Measurements from ENCODE around the gene LIN28A. TPM values are rescaled to one million over a fixed set of nuclear protein-coding genes. Genes with fewer than 3 reads are reported as not detected.

Gene LIN28A
- total and polyA plus RNA-seq, 3 experiments from 2014 or later, result not detected

- no peak overlapping the region for H3K27ac Mint-ChIP-seq
- peaks cover 24% of the 10 kb centered on the region for H3K4me1 ChIP-seq (ENCODE audit: insufficient read depth, low read length)
- H3K4me3 ChIP-seq (ENCODE audit: low read length), result no peak overlapping the region
- ChIA-PET CTCF (interaction anchor here (0.9 kb wide), 1 partner anchor 31 kb away, joined by 3 read pairs; no protein-coding TSS in a partner anchor), POLR2A (no interaction called here)
- peaks cover 26 to 31% (median 29%) of the 10 kb centered on the region in 3 donors for H3K4me1 Mint-ChIP-seq
- peaks cover 12% of the 10 kb centered on the region for H3K36me3 ChIP-seq (ENCODE audit: insufficient read depth, low read length)
- no peak overlapping the region for H3K27ac ChIP-seq (ENCODE audit: low read depth, low read length)
- peaks cover 0 to 64% (median 13%) of the 10 kb centered on the region in 3 donors for H3K36me3 Mint-ChIP-seq
- no peaks in the 10 kb centered on the region for H3K27me3 Mint-ChIP-seq
- H3K27me3 ChIP-seq (ENCODE audit: insufficient read depth, low read length, poor library complexity, severe bottlenecking), result no peaks in the 10 kb centered on the region
- no peak for DNase-seq
- no peaks in the 10 kb centered on the region for H3K9me3 ChIP-seq (ENCODE audit: low read length)
- H3K4me3 Mint-ChIP-seq, result no peak overlapping the region
- H3K9me3 Mint-ChIP-seq, result no peaks in the 10 kb centered on the region
These were observed 58.3 kb downstream of the LIN28A start for GRCh38 chr1:26468911-26469310.

GRCh38 chr1:26469558-26469957 lies 58.9 kb downstream of the LIN28A start:
- Histone ChIP-seq H3K9me3 (ENCODE audit: low read length) (no peaks in the 10 kb centered on the region), H3K36me3 (ENCODE audit: insufficient read depth, low read length) (peaks cover 17% of the 10 kb centered on the region), H3K4me1 (ENCODE audit: insufficient read depth, low read length) (peaks cover 31% of the 10 kb centered on the region), H3K27ac (ENCODE audit: low read depth, low read length) (no peak overlapping the region), H3K27me3 (ENCODE audit: insufficient read depth, low read length, poor library complexity, severe bottlenecking) (no peaks in the 10 kb centered on the region), H3K4me3 (ENCODE audit: low read length) (no peak overlapping the region)
- H3K4me1 Mint-ChIP-seq, result peaks cover 33 to 38% (median 34%) of the 10 kb centered on the region in 3 donors
- H3K27me3 Mint-ChIP-seq, result no peaks in the 10 kb centered on the region
- POLR2A ChIA-PET, result no interaction called here
- peak overlapping the region in 5 of 8 donors; percentile 5 to 99 (median 33) for H3K27ac Mint-ChIP-seq
- no peak for DNase-seq
- no peak overlapping the region for H3K4me3 Mint-ChIP-seq
- CTCF ChIA-PET, result interaction anchor here (0.9 to 1.4 kb wide), 4 partner anchors 37 to 421 kb away, joined by 3 to 5 read pairs (median 3); partner anchors contain the start of genes DHDDS and GPN2
- H3K9me3 Mint-ChIP-seq, result no peaks in the 10 kb centered on the region
- peaks cover 0 to 66% (median 13%) of the 10 kb centered on the region in 3 donors for H3K36me3 Mint-ChIP-seq

GRCh38 chr1:26470878-26471497 lies 60.4 kb downstream of the LIN28A start:
- DNase-seq, result peak in 1 of 5 donors; percentile 7
- peaks cover 0 to 61% (median 9%) of the 10 kb centered on the region in 3 donors for H3K36me3 Mint-ChIP-seq
- POLR2A ChIA-PET, result interaction anchor here (1.0 to 2.9 kb wide), 4 partner anchors 30 to 317 kb away, joined by 3 to 31 read pairs (median 12); partner anchors contain the start of genes DHDDS and PIGV
- H3K4me1 Mint-ChIP-seq, result peaks cover 38 to 46% (median 41%) of the 10 kb centered on the region in 3 donors
- H3K9me3 ChIP-seq (ENCODE audit: low read length), result no peaks in the 10 kb centered on the region
- no peaks in the 10 kb centered on the region for H3K27me3 Mint-ChIP-seq
- H3K27me3 ChIP-seq (ENCODE audit: insufficient read depth, low read length, poor library complexity, severe bottlenecking), result no peaks in the 10 kb centered on the region
- no peak overlapping the region for H3K27ac ChIP-seq (ENCODE audit: low read depth, low read length)
- peak overlapping the region; percentile 89 to 98 (median 97) for H3K4me3 Mint-ChIP-seq
- CTCF ChIA-PET, result interaction anchor here (0.5 to 3.0 kb wide), 16 partner anchors 9 to 419 kb away, joined by 3 to 15 read pairs (median 3); partner anchors contain the start of genes DHDDS and GPN2
- H3K4me3 ChIP-seq (ENCODE audit: low read length), result peak overlapping the region; percentile 69
- H3K27ac Mint-ChIP-seq, result peak overlapping the region in 7 of 8 donors; percentile 51 to 99 (median 97)
- H3K9me3 Mint-ChIP-seq, result no peaks in the 10 kb centered on the region
- H3K4me1 ChIP-seq (ENCODE audit: insufficient read depth, low read length), result peaks cover 34% of the 10 kb centered on the region
- peaks cover 21% of the 10 kb centered on the region for H3K36me3 ChIP-seq (ENCODE audit: insufficient read depth, low read length)

- peak in 4 of 5 donors; percentile 7 to 62 (median 18) for DNase-seq
- H3K27ac Mint-ChIP-seq, result peak overlapping the region; percentile 94 to 100 (median 98)
- Histone ChIP-seq H3K27ac (ENCODE audit: low read depth, low read length) (no peak overlapping the region), H3K36me3 (ENCODE audit: insufficient read depth, low read length) (peaks cover 18% of the 10 kb centered on the region), H3K4me1 (ENCODE audit: insufficient read depth, low read length) (peaks cover 34% of the 10 kb centered on the region), H3K4me3 (ENCODE audit: low read length) (peak overlapping the region; percentile 69), H3K27me3 (ENCODE audit: insufficient read depth, low read length, poor library complexity, severe bottlenecking) (no peaks in the 10 kb centered on the region), H3K9me3 (ENCODE audit: low read length) (no peaks in the 10 kb centered on the region)
- ChIA-PET CTCF (interaction anchor here (0.6 to 3.0 kb wide), 8 partner anchors 10 to 393 kb away, joined by 3 to 15 read pairs (median 5); partner anchors contain the start of genes CEP85 and DHDDS), POLR2A (interaction anchor here (1.0 to 2.9 kb wide), 5 partner anchors 29 to 429 kb away, joined by 3 to 31 read pairs (median 7); partner anchors contain the start of genes DHDDS and PIGV)
- H3K9me3 Mint-ChIP-seq, result no peaks in the 10 kb centered on the region
- H3K36me3 Mint-ChIP-seq, result peaks cover 0 to 61% (median 9%) of the 10 kb centered on the region in 3 donors
- H3K4me1 Mint-ChIP-seq, result peaks cover 42 to 53% (median 46%) of the 10 kb centered on the region in 3 donors
- peak overlapping the region; percentile 91 to 100 (median 97) for H3K4me3 Mint-ChIP-seq
- no peaks in the 10 kb centered on the region for H3K27me3 Mint-ChIP-seq
These were observed 61.1 kb downstream of the LIN28A start for GRCh38 chr1:26471498-26472319.

- DNase-seq, result peak; percentile 78 to 93 (median 81)
- ChIA-PET CTCF (interaction anchor here (0.8 to 3.0 kb wide), 6 partner anchors 17 to 393 kb away, joined by 3 to 15 read pairs (median 7); partner anchors contain the start of genes CEP85 and DHDDS), POLR2A (interaction anchor here (1.0 to 2.9 kb wide), 4 partner anchors 28 to 428 kb away, joined by 4 to 31 read pairs (median 12); partner anchors contain the start of genes DHDDS and PIGV)
- Mint-ChIP-seq H3K9me3 (no peaks in the 10 kb centered on the region), H3K4me3 (peak within 1 kb of the TSS; percentile 91 to 100 (median 97)), H3K36me3 (peaks cover 0 to 61% (median 3%) of the 10 kb centered on the region in 3 donors), H3K4me1 (peaks cover 46 to 58% (median 48%) of the 10 kb centered on the region in 3 donors), H3K27me3 (no peaks in the 10 kb centered on the region), H3K27ac (peak within 1 kb of the TSS; percentile 94 to 100 (median 98))
- Histone ChIP-seq H3K36me3 (ENCODE audit: insufficient read depth, low read length) (peaks cover 25% of the 10 kb centered on the region), H3K27ac (ENCODE audit: low read depth, low read length) (peak within 1 kb of the TSS; percentile 92), H3K4me3 (ENCODE audit: low read length) (peak within 1 kb of the TSS; percentile 69), H3K27me3 (ENCODE audit: insufficient read depth, low read length, poor library complexity, severe bottlenecking) (no peaks in the 10 kb centered on the region), H3K4me1 (ENCODE audit: insufficient read depth, low read length) (peaks cover 34% of the 10 kb centered on the region), H3K9me3 (ENCODE audit: low read length) (no peaks in the 10 kb centered on the region)
These were observed 61.8 kb downstream of the LIN28A start, which contains the start of gene HMGN2 for GRCh38 chr1:26472320-26472900. TSS of gene HMGN2 (plus strand) at chr1:26472440. CDS start at chr1:26472613, 173 bp downstream.

GRCh38 chr1:26472901-26473845 lies 62.6 kb downstream of the LIN28A start:
- ChIA-PET CTCF (interaction anchor here (2.5 to 3.0 kb wide), 2 partner anchors 27 to 56 kb away, joined by 8 to 15 read pairs; no protein-coding TSS in a partner anchor), POLR2A (interaction anchor here (0.6 to 2.9 kb wide), 3 partner anchors 28 to 323 kb away, joined by 8 to 31 read pairs (median 17); partner anchors contain the start of gene DHDDS)
- Mint-ChIP-seq H3K36me3 (peaks cover 0 to 59% (median 2%) of the 10 kb centered on the region in 3 donors), H3K9me3 (no peaks in the 10 kb centered on the region), H3K27ac (peak overlapping the region; percentile 87 to 99 (median 90)), H3K4me1 (peaks cover 50 to 61% (median 52%) of the 10 kb centered on the region in 3 donors), H3K4me3 (peak overlapping the region; percentile 86 to 100 (median 89)), H3K27me3 (no peaks in the 10 kb centered on the region)
- peak; percentile 96 to 97 (median 96) for DNase-seq
- Histone ChIP-seq H3K4me1 (ENCODE audit: insufficient read depth, low read length) (peaks cover 34% of the 10 kb centered on the region), H3K4me3 (ENCODE audit: low read length) (peak overlapping the region; percentile 58), H3K9me3 (ENCODE audit: low read length) (no peaks in the 10 kb centered on the region), H3K27me3 (ENCODE audit: insufficient read depth, low read length, poor library complexity, severe bottlenecking) (no peaks in the 10 kb centered on the region), H3K36me3 (ENCODE audit: insufficient read depth, low read length) (peaks cover 29% of the 10 kb centered on the region), H3K27ac (ENCODE audit: low read depth, low read length) (peak overlapping the region; percentile 92)
